Measurements from ENCODE around the gene SBF1. TPM values are rescaled to one million over a fixed set of nuclear protein-coding genes. Genes with fewer than 3 reads are reported as not detected.

Gene SBF1
- polyA plus RNA-seq, 1 donor from 2014 or later: 58.9 TPM

DNA sequence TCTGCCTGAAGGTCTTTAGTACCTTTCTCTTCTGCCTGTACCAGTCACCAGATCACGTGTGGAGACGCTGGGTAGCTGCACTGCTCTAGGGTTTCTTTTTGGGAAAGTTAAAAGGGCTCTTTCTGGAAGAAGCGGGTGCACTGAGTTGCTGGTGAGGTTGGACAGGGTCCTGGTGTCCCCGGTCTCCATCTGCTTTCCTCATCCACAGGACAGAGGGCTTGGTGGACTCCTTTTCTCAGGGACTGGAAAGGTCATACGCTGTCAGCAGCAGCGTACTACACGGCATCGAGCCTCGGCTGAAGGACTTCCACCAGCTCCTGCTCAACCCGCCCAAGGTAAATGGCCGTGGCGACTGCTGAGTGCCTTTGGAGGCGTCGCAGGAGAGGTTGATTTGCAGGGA lies 52.8 kb downstream of the SBF1 start:
- Histone ChIP-seq H3K27me3 (ENCODE audit: insufficient read depth, low read depth, low read length) (no peaks in the 10 kb centered on the region), H3K27ac (ENCODE audit: low read length) (no peak overlapping the region), H3K9me2 (ENCODE audit: insufficient read depth, low read length) (no peaks in the 10 kb centered on the region), H4K20me1 (ENCODE audit: insufficient read depth) (no peaks in the 10 kb centered on the region), H3K4me3 (ENCODE audit: low read length) (no peak overlapping the region), H3K9ac (ENCODE audit: low read length) (no peak overlapping the region), H3K4me2 (ENCODE audit: low read length) (no peak overlapping the region), H3K79me2 (replicated peaks; ENCODE audit: insufficient read depth, low read length) (no peaks in the 10 kb centered on the region), H3F3A (ENCODE audit: insufficient read depth, low read length, poor library complexity, severe bottlenecking) (no peaks in the 10 kb centered on the region), H3K9me3 (ENCODE audit: low read length) (no peaks in the 10 kb centered on the region), H2AFZ (ENCODE audit: low read depth, low read length) (no peak overlapping the region), H3K36me3 (ENCODE audit: insufficient read depth, low read length) (peaks cover 7% of the 10 kb centered on the region)
- TF ChIP-seq EZH2 (IDR thresholded peaks at IDR 0.05; ENCODE audit: borderline replicate concordance, insufficient read depth, low read length, poor library complexity, severe bottlenecking): no peak
- TF ChIP-seq RAD21 (conservative IDR thresholded peaks at IDR 0.05): no peak
- TF ChIP-seq EP300 (conservative IDR thresholded peaks at IDR 0.05; ENCODE audit: poor library complexity, severe bottlenecking): no peak
- TF ChIP-seq POLR2AphosphoS5 (IDR thresholded peaks at IDR 0.05): no peak
- TF ChIP-seq TAF1 (IDR thresholded peaks at IDR 0.05; ENCODE audit: low read depth): no peak
- TF ChIP-seq MXI1 (conservative IDR thresholded peaks at IDR 0.05; ENCODE audit: poor library complexity, severe bottlenecking): no peak
- no peak for TF ChIP-seq SMC3 (conservative IDR thresholded peaks at IDR 0.05; ENCODE audit: poor library complexity)
- TF ChIP-seq, protein P1, sequence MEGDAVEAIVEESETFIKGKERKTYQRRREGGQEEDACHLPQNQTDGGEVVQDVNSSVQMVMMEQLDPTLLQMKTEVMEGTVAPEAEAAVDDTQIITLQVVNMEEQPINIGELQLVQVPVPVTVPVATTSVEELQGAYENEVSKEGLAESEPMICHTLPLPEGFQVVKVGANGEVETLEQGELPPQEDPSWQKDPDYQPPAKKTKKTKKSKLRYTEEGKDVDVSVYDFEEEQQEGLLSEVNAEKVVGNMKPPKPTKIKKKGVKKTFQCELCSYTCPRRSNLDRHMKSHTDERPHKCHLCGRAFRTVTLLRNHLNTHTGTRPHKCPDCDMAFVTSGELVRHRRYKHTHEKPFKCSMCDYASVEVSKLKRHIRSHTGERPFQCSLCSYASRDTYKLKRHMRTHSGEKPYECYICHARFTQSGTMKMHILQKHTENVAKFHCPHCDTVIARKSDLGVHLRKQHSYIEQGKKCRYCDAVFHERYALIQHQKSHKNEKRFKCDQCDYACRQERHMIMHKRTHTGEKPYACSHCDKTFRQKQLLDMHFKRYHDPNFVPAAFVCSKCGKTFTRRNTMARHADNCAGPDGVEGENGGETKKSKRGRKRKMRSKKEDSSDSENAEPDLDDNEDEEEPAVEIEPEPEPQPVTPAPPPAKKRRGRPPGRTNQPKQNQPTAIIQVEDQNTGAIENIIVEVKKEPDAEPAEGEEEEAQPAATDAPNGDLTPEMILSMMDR (IDR thresholded peaks at IDR 0.05; ENCODE audit: poor library complexity, severe bottlenecking): no peak
- TF ChIP-seq, protein P2, sequence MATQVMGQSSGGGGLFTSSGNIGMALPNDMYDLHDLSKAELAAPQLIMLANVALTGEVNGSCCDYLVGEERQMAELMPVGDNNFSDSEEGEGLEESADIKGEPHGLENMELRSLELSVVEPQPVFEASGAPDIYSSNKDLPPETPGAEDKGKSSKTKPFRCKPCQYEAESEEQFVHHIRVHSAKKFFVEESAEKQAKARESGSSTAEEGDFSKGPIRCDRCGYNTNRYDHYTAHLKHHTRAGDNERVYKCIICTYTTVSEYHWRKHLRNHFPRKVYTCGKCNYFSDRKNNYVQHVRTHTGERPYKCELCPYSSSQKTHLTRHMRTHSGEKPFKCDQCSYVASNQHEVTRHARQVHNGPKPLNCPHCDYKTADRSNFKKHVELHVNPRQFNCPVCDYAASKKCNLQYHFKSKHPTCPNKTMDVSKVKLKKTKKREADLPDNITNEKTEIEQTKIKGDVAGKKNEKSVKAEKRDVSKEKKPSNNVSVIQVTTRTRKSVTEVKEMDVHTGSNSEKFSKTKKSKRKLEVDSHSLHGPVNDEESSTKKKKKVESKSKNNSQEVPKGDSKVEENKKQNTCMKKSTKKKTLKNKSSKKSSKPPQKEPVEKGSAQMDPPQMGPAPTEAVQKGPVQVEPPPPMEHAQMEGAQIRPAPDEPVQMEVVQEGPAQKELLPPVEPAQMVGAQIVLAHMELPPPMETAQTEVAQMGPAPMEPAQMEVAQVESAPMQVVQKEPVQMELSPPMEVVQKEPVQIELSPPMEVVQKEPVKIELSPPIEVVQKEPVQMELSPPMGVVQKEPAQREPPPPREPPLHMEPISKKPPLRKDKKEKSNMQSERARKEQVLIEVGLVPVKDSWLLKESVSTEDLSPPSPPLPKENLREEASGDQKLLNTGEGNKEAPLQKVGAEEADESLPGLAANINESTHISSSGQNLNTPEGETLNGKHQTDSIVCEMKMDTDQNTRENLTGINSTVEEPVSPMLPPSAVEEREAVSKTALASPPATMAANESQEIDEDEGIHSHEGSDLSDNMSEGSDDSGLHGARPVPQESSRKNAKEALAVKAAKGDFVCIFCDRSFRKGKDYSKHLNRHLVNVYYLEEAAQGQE (IDR thresholded peaks at IDR 0.05; ENCODE audit: borderline replicate concordance): no peak

DNA sequence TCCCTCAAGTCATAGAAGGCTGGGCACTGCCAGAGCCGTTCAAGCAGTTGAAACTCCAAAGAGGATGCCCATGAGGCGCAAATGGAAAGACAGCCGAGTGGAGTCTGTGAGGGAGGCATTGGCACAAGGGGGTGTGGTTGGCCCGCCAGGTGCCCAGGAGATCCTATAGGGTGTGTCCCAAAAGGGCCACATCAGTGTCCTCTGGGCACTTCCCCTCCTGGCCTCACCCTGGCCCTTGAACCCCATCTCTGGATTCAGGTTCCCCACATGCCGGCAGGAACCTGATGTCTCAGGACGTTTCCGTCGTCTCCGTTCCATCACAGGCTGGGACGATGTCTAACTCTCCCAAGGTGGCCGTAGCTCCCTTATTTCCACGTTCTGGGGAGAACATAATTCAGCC lies 54.3 kb downstream of the SBF1 start:
- TF ChIP-seq SMC3 (conservative IDR thresholded peaks at IDR 0.05; ENCODE audit: poor library complexity): no peak
- no peak overlapping the region for H3K4me2 ChIP-seq (ENCODE audit: low read length)
- no peak overlapping the region for H3K27ac ChIP-seq (ENCODE audit: low read length)
- no peaks in the 10 kb centered on the region for H3K9me2 ChIP-seq (ENCODE audit: insufficient read depth, low read length)
- H3K27me3 ChIP-seq (ENCODE audit: insufficient read depth, low read depth, low read length): no peaks in the 10 kb centered on the region
- H3K4me3 ChIP-seq (ENCODE audit: low read length): no peak overlapping the region
- no peak overlapping the region for H3K9ac ChIP-seq (ENCODE audit: low read length)
- peaks cover 7% of the 10 kb centered on the region for H3K36me3 ChIP-seq (ENCODE audit: insufficient read depth, low read length)
- H3K9me3 ChIP-seq (ENCODE audit: low read length): no peaks in the 10 kb centered on the region
- no peak overlapping the region for H2AFZ ChIP-seq (ENCODE audit: low read depth, low read length)
- H3K79me2 ChIP-seq (replicated peaks; ENCODE audit: insufficient read depth, low read length): no peaks in the 10 kb centered on the region
- no peaks in the 10 kb centered on the region for H3F3A ChIP-seq (ENCODE audit: insufficient read depth, low read length, poor library complexity, severe bottlenecking)
- H4K20me1 ChIP-seq (ENCODE audit: insufficient read depth): no peaks in the 10 kb centered on the region

DNA sequence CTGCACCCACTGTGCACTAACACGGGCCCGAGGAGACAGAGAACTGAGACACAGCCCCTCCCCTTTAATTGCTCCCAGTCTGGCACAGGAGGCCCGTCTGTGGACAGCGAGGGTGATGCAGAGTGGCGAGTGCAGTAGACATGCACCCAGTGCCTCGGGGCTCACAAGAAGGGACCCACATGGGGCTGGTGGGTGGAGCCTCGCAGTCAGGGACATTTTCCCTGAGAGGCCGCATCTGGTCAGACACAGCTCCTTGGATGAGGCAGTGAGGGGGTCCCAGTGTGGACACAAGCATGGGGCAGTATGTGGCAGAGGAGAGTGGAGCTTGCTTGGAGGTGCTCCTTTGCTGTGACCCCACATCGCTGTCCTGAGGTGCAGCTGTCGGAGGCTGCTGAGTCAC lies 54.8 kb downstream of the SBF1 start:
- no peaks in the 10 kb centered on the region for H3K9me2 ChIP-seq (ENCODE audit: insufficient read depth, low read length)
- no peak overlapping the region for H3K4me2 ChIP-seq (ENCODE audit: low read length)
- H3K9ac ChIP-seq (ENCODE audit: low read length): no peak overlapping the region
- no peak overlapping the region for H2AFZ ChIP-seq (ENCODE audit: low read depth, low read length)
- no peaks in the 10 kb centered on the region for H3K79me2 ChIP-seq (replicated peaks; ENCODE audit: insufficient read depth, low read length)
- no peaks in the 10 kb centered on the region for H3K27me3 ChIP-seq (ENCODE audit: insufficient read depth, low read depth, low read length)
- H3K9me3 ChIP-seq (ENCODE audit: low read length): no peaks in the 10 kb centered on the region
- H3K27ac ChIP-seq (ENCODE audit: low read length): no peak overlapping the region
- H3K36me3 ChIP-seq (ENCODE audit: insufficient read depth, low read length): peaks cover 7% of the 10 kb centered on the region
- TF ChIP-seq, protein P2 (IDR thresholded peaks at IDR 0.05; ENCODE audit: borderline replicate concordance): no peak
- no peak for TF ChIP-seq EZH2 (IDR thresholded peaks at IDR 0.05; ENCODE audit: borderline replicate concordance, insufficient read depth, low read length, poor library complexity, severe bottlenecking)
- TF ChIP-seq MXI1 (conservative IDR thresholded peaks at IDR 0.05; ENCODE audit: poor library complexity, severe bottlenecking): no peak
- no peak for TF ChIP-seq EP300 (conservative IDR thresholded peaks at IDR 0.05; ENCODE audit: poor library complexity, severe bottlenecking)
- TF ChIP-seq SMC3 (conservative IDR thresholded peaks at IDR 0.05; ENCODE audit: poor library complexity): no peak
- TF ChIP-seq, protein P1 (IDR thresholded peaks at IDR 0.05; ENCODE audit: poor library complexity, severe bottlenecking): no peak
- no peak for TF ChIP-seq RAD21 (conservative IDR thresholded peaks at IDR 0.05)
- no peaks in the 10 kb centered on the region for H4K20me1 ChIP-seq (ENCODE audit: insufficient read depth)
- H3F3A ChIP-seq (ENCODE audit: insufficient read depth, low read length, poor library complexity, severe bottlenecking): no peaks in the 10 kb centered on the region
- H3K4me3 ChIP-seq (ENCODE audit: low read length): no peak overlapping the region
